WI38 (cell line): ENCODE data around the gene GPATCH8.

ENCODE experiments used
- H3K4me3 ChIP-seq: 2 replicates; pipeline ENCODE4 v1.5.1; 2011; ENCODE audit warnings: low read depth, mild to moderate bottlenecking, control low read depth, low read length
- TF ChIP-seq, protein P1 (sequence below): IDR thresholded peaks from 2 replicates; pipeline ENCODE4 v1.5.1; 2012; ENCODE audit warnings: low read depth, mild to moderate bottlenecking, control low read depth, low read length

GPATCH8 gene

DNA sequence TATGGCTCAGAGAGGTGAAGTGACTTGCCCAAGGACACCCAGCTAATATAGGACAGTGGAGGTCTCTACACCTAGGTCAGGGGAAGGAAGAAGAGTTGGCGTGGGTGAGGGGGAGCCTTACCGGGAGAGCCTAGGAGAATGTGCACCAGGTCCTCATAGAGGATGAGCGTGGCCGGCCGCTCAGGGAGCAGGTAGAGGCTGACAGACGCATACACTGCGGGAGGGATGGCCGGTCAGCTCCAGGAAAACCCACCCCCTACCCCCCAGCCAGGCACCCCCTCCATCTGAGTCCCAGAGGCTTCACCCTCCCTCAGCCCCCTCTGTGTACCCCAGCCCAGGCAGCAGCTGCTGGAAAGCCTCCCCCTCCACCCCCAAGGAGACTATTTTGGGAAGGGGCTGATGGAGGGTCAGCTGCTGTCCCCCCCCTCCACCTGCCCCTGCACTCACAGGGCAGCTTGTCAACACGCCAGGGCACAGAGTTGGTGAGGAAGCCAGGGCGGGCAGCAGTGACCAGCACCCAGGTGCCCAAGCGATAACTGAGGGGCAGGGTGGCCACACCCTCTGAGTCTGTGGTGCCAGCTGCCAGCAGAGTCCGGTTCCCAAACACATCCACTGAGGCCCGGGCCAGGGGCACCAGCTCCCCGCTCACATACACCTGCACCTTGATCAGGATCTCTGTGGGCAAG lies 143.6 kb downstream of the GPATCH8 start:
- TF ChIP-seq, protein P1, sequence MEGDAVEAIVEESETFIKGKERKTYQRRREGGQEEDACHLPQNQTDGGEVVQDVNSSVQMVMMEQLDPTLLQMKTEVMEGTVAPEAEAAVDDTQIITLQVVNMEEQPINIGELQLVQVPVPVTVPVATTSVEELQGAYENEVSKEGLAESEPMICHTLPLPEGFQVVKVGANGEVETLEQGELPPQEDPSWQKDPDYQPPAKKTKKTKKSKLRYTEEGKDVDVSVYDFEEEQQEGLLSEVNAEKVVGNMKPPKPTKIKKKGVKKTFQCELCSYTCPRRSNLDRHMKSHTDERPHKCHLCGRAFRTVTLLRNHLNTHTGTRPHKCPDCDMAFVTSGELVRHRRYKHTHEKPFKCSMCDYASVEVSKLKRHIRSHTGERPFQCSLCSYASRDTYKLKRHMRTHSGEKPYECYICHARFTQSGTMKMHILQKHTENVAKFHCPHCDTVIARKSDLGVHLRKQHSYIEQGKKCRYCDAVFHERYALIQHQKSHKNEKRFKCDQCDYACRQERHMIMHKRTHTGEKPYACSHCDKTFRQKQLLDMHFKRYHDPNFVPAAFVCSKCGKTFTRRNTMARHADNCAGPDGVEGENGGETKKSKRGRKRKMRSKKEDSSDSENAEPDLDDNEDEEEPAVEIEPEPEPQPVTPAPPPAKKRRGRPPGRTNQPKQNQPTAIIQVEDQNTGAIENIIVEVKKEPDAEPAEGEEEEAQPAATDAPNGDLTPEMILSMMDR, result no peak
- H3K4me3 ChIP-seq, result no peak overlapping the region

GRCh38 chr17:44359006-44359405 lies 144.2 kb downstream of the GPATCH8 start:
- no peak overlapping the region for H3K4me3 ChIP-seq
- TF ChIP-seq, protein P1, result no peak

DNA sequence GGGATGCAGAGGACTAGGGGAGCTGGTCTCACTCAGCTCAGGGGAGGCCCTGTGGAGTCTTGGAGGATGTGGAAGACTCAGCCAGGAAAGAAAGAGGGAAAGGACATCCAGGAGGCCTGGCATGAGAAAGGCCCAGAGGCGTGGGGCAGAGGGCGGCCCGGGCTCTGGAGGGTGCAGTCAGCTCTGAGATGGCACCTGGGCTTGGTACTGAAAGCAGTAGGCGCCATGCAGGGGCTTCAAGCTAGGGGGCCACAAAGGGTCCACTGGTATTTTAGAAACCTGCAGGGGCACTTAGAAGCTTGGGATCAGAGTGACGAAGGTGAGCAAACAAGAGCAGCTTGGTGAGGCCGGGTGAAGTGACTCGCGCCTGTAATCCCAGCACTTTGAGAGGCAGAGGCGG lies 145.1 kb downstream of the GPATCH8 start:
- TF ChIP-seq, protein P1, result no peak

GRCh38 chr17:44356241-44356640 lies 147.0 kb downstream of the GPATCH8 start:
- TF ChIP-seq, protein P1, result no peak
- no peak overlapping the region for H3K4me3 ChIP-seq

More for the DNA sequence above, 145.1 kb downstream of the GPATCH8 start:
- H3K4me3 ChIP-seq, result no peak overlapping the region

DNA sequence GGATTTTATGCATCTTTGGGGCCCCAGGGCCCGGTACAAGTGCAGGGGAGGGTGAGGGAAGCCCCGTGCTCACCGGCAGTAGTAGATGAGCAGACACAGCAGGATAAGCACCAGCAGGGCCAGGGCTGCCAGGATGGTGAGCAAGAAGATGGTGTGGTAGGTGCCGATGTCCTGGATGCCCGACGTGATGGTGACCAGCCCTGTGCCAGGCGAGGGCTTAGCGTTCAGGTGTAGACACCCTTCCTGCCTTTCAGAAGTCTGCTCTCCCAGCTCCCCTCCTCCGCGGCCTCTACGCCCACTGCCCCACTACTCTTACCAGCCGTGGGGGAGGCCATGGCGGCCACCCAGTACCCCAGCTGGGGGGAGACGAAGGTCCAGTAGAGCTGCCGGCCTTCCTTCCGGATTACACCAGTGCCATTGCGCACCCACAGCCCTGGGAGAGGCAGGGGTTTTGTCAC lies 147.5 kb downstream of the GPATCH8 start:
- no peak overlapping the region for H3K4me3 ChIP-seq
- TF ChIP-seq, protein P1, result no peak

GRCh38 chr17:44354582-44355561 lies 148.3 kb downstream of the GPATCH8 start:
- TF ChIP-seq, protein P1, result no peak
- H3K4me3 ChIP-seq, result no peak overlapping the region
